NOMO-1 (cell line): ENCODE data around the gene CLDN19.
"Not testable (repeated sequence)": the region's sequence is repeated elsewhere in the genome, so short reads cannot be mapped to it uniquely, and the experiment has no call there.

ENCODE experiments used
- DNase-seq, 2 experiments: peaks; one replicate each; lab custom pipeline; 2025; ENCODE audit not compliant: unreplicated experiment in 2 of 2; lab: John Stamatoyannopoulos, UW

Gene CLDN19

DNA sequence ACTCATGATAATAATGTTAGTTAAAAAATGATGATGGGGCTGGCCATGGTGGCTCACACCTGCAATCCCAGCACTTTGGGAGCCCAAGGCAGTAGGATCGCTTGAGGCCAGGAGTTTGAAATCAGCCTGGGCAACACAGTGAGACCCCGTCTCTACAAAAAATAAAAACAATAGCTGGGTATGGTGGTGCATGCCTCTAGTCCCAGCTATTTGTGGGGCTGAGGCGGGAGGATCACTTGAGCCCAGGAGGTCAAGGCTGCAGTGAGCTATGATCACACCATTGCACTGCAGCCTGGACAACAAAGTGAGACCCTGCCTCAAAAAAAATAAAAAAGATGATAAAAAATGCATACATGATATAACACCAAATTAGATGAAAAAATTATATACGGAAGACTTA lies 21.5 kb upstream of the CLDN19 start:
- DNase-seq, result no peak

DNA sequence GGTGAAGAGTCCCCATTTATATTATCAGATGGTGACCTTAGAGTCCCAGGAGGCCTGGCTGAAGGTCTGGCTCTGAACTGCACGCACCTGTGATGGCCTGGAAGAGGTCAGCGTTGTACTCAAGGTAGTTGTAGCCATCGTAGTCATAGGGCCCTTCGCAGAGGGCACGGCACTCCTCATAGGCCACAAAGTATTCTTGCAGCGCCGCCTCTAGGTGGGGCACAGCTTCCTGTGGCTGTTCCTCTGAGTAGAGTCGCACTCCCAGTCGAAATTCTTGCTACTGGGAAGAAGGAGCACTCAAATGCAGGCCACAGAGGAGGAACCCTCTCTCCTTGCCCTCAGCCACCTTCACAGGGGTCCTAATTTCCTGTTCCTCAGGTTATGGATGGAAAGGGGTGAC lies 19.1 kb upstream of the CLDN19 start:
- DNase-seq, result peak; percentile 22 to 44

DNA sequence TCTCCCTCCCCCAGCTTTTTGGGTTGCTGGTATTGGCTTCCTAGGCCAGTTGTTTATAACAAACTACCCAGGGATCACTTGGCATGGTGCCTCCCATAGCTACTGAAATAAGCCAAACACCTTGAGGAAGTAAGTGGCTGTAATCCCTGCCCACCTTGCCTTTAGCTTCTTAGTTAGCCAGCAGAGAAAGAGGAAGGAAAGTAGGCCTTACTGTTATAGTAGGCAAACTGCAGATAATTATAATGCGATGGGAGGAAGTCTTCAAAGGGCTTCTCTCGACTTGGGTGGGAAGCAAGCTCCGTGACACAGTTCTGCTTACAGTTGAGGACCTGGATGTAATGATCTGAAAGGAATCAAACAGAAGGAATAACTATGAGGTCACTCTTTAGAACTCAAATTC lies 18.6 kb upstream of the CLDN19 start:
- DNase-seq, result peak; percentile 77

DNA sequence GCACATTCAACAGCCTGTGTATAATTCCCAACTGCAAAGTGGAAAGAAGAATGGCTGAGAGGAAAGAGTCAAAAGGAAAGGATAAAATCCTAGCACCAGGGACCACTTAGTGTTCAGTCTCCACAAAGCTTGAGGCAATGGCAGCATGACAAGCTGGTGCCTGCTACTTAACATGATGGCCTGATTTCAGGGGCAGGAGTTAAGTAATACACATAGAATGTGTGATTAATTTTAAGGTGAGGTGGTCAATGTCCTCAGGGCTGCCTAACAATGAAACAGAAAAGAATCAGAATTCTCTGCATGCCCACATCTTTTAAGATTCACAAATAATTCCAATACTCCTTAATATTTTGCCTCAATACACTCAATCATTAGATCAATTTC lies 17.8 kb upstream of the CLDN19 start:
- no peak for DNase-seq

DNA sequence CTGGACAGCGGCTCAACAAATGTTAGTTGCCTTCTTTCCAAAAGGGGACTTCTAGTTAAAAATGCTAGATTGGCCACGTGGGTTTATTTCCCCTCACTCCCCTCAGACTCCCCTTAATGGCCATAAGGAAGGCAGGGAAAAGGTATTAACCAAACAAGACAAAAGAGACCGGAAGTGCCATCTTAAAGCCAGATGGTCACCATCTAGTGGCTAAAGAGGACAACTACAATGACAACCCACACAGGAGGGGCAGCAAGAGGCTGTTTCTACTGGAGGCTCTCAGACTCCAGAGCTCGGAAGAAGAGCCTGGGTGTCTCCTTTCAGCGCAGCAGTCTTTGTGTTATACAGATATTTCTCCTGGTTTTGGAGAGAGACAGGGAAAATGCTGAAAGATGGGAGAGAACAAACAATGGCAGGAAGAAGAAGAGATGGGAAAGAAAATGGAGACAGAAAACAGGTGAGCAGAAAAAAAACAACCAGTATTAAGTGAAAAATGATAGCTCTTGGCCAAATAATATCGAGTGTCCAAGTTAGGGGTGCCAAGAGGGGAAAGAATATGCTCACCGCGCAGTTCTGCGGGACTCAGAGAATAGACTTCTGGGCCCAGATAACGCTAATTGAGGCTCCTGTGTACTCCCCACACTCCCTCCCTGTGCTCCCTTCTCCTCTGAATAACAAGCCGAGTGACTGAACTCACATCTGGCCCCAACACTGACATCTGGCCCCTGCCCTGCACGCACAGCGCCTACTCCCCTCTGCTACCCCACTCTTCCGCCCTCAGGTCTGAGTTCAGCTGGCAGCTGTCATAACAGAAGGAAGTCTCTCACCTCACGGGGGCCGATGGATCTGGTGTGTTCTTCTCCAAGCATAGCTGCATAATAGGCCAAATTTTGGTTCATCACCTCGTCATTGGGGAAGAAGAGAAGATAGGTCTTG lies 17.2 kb upstream of the CLDN19 start:
- peak; percentile 40 to 70 for DNase-seq

DNA sequence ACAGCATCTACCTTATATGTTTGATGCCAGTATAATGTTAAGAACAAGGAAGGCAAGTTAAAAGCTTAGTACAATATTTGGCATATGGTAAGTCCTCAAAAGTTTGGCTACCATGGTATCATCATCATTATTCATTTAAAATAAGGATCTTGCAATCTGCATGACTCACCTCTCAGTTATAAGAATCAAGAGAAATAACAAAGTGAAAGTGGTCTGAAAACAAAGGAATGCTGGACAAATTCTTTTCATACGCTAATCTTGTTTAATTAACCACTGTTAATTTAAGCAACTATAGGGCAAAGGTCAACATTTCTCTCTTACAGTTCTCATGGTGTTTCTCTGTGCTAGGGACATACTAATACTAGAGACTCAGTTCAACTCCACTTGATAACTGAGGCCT lies 13.0 kb upstream of the CLDN19 start:
- DNase-seq, result no peak

DNA sequence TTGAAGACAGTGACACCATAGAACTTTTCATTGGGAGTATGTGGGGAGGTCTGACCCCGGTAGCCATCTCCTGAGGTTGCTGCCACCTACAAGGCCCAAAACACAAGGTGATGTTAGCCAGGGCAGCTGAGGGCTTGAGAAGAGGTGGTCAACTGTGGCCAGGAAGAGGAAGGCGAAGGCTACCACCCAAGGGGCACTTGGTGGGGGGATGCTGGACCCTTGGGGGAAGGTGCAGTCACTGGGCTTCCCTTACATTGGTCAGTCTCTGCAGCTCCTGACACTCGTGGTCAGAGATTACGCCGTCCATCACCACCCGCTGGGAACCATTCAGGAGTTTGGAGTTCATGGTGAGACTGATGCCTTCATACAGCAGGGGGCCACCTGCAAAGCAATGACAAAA lies 12.2 kb upstream of the CLDN19 start:
- no peak for DNase-seq

DNA sequence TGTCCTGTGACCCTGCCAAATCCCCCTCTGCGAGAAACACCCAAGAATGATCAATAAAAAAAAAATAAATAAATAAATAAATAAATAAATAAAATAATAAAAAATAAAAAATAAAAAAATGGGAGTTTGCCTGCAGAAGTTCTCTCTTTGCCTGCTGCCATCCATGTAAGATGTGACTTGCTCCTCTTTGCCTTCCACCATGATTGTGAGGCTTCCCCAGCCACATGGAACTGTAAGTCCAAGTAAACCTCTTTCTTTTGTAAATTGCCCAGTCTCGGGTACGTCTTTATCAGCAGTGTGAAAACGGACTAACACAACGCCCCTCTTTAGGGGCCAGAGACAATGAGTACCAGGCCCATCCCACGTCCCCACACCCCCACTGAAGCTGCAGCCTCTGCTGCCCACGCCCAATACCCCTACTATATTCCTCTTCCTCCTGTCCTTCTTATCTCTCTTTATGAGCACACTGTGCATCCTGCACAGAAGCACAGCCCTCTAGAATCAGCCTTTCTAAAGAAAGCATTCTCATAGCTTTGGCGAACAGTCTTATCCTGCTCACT lies 11.6 kb upstream of the CLDN19 start:
- DNase-seq, result not testable (repeated sequence)

DNA sequence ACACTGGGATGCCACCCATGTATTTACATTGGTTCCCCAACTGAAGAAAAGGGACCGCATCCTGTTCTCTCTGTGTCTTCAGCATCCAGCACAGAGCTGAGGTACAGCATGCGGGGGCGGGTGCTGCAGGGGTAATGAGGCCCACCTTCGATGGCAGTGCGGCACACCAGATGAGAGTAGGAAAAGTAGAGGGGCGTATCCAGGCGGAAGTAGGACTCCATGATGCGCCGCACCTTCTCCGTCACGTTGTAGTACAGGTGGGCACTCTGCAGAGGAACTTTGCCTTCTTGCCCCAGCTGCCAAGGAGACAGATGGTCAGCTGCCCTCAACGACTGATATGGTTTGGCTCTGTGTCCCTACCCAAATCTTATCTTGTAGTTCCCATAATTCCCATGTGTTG lies 10.0 kb upstream of the CLDN19 start:
- no peak for DNase-seq

DNA sequence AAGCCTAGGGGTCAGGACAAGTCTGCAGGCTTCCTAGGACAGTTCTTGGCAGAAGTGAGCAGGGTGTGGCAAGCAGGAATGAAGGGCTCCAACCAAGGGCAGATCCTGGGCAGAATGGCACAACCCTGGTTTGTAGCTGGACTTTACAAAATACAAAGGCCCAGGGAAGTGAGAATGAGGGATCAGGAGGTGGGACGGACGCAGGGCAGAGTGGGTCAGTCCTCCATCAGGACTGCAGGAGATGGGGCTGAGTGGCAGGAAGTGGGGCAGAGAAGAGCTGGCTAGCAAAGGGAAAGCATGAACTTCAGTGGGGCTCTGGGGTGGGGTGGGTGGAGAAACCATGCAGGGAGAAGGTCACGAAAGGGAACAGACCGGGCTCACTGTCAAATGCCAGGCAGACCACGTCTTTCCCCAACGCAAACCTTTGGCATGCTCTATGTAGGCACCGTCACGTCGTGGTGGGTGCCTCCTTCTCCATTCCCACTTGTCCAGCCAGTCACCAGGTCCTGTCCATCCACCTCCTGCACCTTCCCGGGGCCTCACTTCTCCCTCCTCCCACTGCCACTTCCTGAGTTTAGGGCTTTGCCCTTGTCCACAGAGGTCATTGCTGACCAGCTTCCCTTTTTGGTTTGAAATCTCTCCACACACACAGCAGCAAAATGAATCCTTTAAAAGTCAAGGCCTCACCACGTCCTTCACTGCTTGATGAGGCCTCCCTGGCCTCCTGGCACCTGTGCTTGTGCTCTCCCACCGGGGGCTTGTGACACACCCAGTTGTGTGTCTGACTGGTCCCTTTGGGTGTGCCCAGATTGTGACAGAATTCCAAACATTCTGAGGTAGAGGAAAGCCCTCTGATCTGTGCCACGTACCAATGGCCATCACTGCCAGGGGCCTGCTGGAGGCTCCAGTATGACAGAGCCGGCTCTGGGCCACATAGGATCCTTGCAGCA lies 8.7 kb upstream of the CLDN19 start:
- peak in 1 of 2 experiments; percentile 21 for DNase-seq

DNA sequence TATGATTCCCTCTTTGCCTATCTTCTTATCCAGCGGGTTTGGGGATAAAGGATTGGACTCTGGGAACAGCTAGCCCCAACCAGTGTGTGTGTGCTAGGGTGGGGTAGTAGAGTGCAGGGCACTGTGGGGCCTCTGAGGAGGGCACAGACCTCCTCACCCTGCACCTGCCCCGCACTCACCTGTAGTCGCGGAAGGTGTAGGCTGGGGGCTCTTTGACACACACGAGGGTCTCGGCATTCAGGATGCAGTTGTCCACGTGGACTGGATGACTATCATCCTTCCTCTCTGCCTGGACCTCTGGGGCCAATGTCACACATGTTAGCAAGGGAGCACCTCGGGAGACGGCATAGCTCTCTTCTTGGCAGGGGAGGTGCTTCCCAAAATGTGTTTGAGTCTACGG lies 8.0 kb upstream of the CLDN19 start:
- no peak for DNase-seq

DNA sequence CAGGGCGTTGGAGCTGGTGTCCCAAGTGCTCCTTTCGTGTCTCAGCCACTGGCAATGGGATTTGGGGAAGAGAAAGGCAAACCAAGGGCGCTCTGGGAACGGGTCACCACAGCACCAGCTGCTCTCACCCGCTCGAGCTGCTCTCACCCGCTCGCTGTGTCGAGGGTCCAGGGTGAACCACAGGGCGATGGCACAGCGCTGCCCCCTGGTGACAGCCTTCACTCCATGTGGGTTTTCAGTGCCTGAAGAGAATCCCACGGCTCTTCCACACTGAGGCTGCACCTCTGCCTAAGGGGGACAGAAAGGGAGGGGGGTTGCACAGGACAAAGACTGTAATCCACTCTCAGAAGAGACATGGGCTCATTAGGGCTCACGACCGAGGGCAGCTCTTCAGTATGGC lies 7.1 kb upstream of the CLDN19 start:
- DNase-seq, result no peak

DNA sequence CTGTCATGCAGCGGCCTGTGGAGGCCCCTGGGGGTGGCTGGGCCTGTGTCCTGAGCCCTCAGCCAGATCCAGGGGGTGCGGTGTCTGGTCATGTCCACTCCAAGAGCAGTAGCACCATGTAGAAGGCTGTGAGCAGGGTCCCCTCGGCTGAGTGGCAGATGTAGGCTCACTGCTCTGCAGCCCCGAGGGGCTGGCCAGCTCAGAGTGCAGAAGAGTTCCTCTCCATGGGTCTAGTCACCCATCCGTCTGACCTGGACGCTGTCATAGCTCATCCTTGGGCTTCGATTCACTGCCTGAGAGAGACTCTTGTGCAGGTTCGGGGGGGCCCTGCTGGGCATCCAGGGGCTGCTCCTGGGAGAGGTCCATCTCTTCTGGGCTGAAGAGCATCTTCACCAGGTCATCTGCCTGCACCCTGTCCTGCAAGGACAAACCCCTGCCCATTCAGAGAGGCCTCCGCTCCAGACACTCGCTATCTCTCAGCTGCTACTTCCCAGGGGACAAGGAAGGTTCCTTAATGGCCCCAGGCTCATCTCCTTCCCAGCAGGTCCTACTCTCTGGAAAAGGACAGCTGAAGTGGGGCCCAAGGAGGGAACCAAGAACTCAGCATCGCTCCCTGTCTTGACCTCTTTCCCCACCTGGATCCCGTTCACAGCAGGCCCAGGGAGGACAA lies 6.5 kb upstream of the CLDN19 start:
- DNase-seq, result no peak

DNA sequence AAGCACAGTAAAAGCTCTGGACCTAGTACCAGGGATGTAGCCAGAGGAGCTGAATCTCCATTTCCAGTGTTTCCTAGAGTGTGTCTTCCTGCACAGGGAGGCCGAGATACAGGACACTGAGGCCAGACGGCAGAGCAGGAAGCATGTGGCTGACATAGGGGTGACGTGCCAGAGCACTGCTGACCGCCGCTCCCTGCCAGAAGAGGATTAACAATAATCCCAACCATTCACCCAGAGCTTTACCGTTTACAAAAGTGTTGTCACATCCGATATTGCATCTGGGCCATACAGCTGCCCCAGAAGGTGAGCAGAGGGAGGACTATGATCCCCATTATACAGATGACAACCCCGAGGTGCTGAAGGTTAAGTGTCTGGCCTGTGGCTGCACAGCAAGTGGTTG lies 5.8 kb upstream of the CLDN19 start:
- DNase-seq, result no peak

DNA sequence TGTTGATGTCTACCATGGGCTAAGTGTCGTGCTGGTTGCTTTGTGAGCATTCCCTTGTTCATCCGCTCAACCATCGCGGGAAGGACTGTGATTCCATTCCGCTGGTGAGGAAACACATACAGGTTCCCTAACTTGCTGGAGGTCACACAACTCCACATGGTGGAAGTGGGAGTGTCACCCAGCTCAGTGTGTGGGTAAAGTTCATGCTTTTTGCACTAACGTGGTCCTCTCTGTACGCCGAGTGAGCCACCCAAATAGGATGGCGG lies 4.0 kb upstream of the CLDN19 start:
- no peak for DNase-seq

DNA sequence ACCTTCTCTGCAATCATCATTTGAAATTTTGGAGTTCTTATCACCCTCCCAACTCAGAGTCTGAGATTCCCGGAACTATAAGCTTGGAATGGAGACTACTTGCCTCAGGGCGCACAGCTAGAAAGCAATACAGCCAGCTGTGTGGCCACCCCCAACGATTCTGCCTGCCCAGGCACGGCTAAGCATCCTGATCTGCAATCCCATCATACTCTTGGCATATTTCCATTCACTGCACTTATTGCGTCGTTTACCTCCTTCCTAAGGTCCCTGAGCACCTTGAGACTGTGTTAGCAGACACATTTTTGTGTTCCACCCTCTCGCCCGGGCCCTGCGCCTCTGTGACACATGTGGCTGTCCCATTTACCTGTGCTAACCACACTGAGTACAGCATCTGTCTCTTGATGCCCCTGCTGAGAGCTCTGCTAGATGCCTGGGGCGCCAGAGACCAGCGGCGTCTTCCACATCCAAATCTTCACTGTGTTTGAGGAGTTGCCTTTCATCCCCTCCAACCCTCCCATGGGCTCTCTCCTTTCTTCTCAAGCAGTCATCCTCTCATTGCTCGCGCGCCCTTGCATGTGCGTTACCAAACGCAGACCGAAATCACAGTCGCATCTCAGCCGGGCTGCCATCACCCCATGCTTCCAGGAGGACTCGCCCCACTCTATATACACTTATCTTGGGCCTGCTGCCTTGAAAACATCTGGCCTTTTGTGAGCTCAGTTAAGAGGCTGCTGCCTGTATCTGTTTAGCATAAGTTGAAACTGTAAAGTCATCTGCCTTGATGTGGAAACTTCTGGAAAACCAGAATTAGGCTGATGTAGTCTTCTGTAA lies 3.5 kb upstream of the CLDN19 start:
- no peak for DNase-seq

DNA sequence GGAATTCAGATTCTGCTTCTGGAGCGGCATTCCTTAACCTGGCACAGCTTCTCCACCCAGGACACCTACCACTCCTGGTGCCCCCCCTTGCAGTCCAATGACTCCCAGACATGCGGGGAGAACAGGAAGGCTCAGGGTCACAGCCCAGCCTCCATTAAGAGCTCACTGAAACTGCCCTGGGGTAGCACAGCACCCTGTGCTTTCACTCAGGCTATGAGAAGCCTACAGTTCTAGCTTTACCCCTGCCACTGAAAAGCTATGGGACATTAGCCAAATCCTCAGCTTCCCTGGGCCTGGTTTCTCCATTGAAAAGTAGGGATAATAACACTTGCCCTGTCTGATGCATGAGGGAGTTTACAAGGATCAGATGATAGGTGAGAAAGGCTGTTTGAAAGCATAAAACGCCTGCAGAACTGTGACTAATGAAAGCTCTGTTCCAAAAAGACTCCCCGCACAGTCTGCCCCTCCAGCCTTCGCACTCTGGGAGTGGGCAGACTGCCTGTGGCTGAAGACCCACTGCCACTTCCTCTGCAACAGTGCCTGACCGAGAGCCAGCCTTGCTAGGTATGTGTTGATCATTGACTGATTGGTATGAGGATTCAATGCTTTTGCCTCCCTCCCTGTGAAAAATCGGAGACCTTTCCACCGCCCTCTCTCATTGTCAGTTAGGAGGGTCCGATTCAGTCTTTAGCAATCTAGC lies 2.7 kb upstream of the CLDN19 start:
- no peak for DNase-seq

DNA sequence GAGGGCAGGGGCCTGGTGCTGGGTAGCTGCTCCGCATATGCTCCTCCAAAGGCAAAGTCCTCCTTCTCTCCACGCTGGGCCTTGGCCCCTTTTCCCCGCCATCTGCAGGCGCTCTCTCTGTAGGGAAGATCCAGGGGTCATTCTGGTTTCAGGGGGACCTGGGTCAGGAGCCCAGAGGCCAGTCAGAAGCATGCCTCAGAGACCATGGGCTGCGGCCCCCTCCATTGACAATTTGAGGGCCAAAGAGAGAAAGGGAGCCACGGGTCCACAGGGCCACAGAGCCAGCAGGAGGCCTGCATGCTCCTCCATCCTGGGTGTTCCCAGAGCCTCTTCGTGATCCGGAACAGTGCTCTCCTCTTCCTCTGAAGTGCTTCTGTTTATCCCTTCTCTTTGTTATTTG lies 2.1 kb upstream of the CLDN19 start:
- no peak for DNase-seq

DNA sequence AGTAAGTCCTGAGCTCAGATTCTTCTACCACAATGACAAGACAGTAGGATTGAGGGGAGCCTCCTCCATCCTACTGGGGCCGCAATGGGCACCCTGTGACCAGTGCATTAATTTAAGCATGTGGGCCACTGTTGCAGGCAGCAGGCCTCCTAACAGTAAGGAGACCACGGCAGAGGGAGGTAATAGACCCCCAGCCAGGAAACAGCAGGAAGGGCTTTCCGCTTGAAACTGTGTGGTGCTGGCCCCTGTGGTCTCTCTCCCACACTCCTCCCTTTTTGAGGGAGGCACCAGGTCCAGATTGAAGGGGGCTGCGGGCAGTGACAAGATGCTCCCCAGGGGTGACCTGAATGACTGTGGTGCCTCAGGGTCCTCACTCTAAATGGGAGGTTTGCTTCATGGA lies 1.7 kb upstream of the CLDN19 start:
- DNase-seq, result no peak
